Subcutaneous abdominal adipose tissue (tissue), 5 donors: ENCODE data around the gene KIAA1328.
A peak's percentile ranks its signal among the peaks of the same experiment; 100 is the strongest.

ENCODE experiments used
- H3K27ac ChIP-seq: one replicate; pipeline ENCODE4 v1.7.0; 2013; ENCODE audit warnings: low read depth, mild to moderate bottlenecking, inconsistent platforms, low read length, moderate library complexity
- H3K27me3 ChIP-seq, 5 donors: one replicate each; pipeline ENCODE4 v1.7.0; 2013; ENCODE audit warnings: low read length in 5 of 5, inconsistent platforms in 1 of 5; ENCODE audit not compliant: control insufficient read depth in 5 of 5, insufficient read depth in 4 of 5
- H3K36me3 ChIP-seq, 5 donors: one replicate each; pipeline ENCODE4 v1.7.0; 2013; ENCODE audit warnings: low read length in 5 of 5; ENCODE audit not compliant: control insufficient read depth in 5 of 5, insufficient read depth in 5 of 5
- H3K4me1 ChIP-seq, 5 donors: one replicate each; pipeline ENCODE4 v1.7.0; 2013; ENCODE audit warnings: low read length in 5 of 5, mild to moderate bottlenecking in 3 of 5, moderate library complexity in 1 of 5; ENCODE audit not compliant: control insufficient read depth in 5 of 5, insufficient read depth in 5 of 5
- H3K4me3 ChIP-seq, 5 donors: one replicate each; pipeline ENCODE4 v1.7.0; 2013; ENCODE audit warnings: low read length in 5 of 5, low read depth in 1 of 5
- H3K9ac ChIP-seq, 5 donors: one replicate each; pipeline ENCODE4 v1.7.0; 2013; ENCODE audit warnings: low read length in 5 of 5, mild to moderate bottlenecking in 4 of 5, moderate library complexity in 3 of 5
- H3K9me3 ChIP-seq, 5 donors: one replicate each; pipeline ENCODE4 v1.7.0; 2013; ENCODE audit warnings: low read length in 5 of 5; ENCODE audit not compliant: control insufficient read depth in 5 of 5
- donor health status: healthy.
- donor health status: healthy.
- donor health status: healthy.
- donor health status: healthy.
- donor health status: healthy.

KIAA1328 gene

GRCh38 chr18:36828630-36829361, at the start of gene KIAA1328, which contains the start of gene TPGS2:
Gene KIAA1328 (plus strand): TSS chr18:36829127. CDS start chr18:36829139, 12 bp downstream.
Gene TPGS2 (minus strand): TSS chr18:36829002. CDS start chr18:36828767, 235 bp downstream.
- Histone ChIP-seq H3K27ac (peak within 1 kb of the TSS; percentile 77), H3K36me3 (peaks cover 0 to under 1% (median 0%) of the 10 kb centered on the region in 5 donors), H3K27me3 (no peaks in the 10 kb centered on the region), H3K4me3 (peak within 1 kb of the TSS; percentile 97 to 100 (median 100)), H3K4me1 (peaks cover 0 to 28% (median 23%) of the 10 kb centered on the region in 5 donors), H3K9ac (peak within 1 kb of the TSS; percentile 63 to 96 (median 90)), H3K9me3 (no peaks in the 10 kb centered on the region)

- Histone ChIP-seq H3K9ac (no peak overlapping the region), H3K36me3 (peaks cover 0 to 3% (median 0%) of the 10 kb centered on the region in 5 donors), H3K4me1 (peaks cover 0 to 43% (median 14%) of the 10 kb centered on the region in 5 donors), H3K27me3 (no peaks in the 10 kb centered on the region), H3K4me3 (no peak overlapping the region), H3K27ac (no peak overlapping the region), H3K9me3 (no peaks in the 10 kb centered on the region)
These were observed 48.2 kb upstream of the KIAA1328 start for GRCh38 chr18:36780748-36781147.

- Histone ChIP-seq H3K4me3 (no peak overlapping the region), H3K27ac (peak overlapping the region; percentile 42), H3K27me3 (no peaks in the 10 kb centered on the region), H3K36me3 (peaks cover 0 to 6% (median 0%) of the 10 kb centered on the region in 5 donors), H3K9ac (peak overlapping the region in 1 of 5 donors; percentile 6), H3K4me1 (peaks cover 3 to 56% (median 33%) of the 10 kb centered on the region in 5 donors), H3K9me3 (no peaks in the 10 kb centered on the region)
These were observed 46.2 kb upstream of the KIAA1328 start for GRCh38 chr18:36782710-36783109.

GRCh38 chr18:36783792-36784191, 45.1 kb upstream of the KIAA1328 start:
- H3K9me3 ChIP-seq = no peaks in the 10 kb centered on the region
- H3K4me3 ChIP-seq = no peak overlapping the region
- H3K36me3 ChIP-seq = peaks cover 0 to 6% (median 3%) of the 10 kb centered on the region in 5 donors
- H3K27me3 ChIP-seq = no peaks in the 10 kb centered on the region
- H3K4me1 ChIP-seq = peaks cover 3 to 49% (median 32%) of the 10 kb centered on the region in 5 donors
- no peak overlapping the region for H3K9ac ChIP-seq
- no peak overlapping the region for H3K27ac ChIP-seq

- Histone ChIP-seq H3K27ac (peak overlapping the region; percentile 60), H3K9me3 (no peaks in the 10 kb centered on the region), H3K4me3 (no peak overlapping the region), H3K9ac (no peak overlapping the region), H3K4me1 (peaks cover 3 to 26% (median 19%) of the 10 kb centered on the region in 5 donors), H3K27me3 (no peaks in the 10 kb centered on the region), H3K36me3 (peaks cover 0 to 20% (median 10%) of the 10 kb centered on the region in 5 donors)
These were observed 42.2 kb upstream of the KIAA1328 start for GRCh38 chr18:36786686-36787085.

- H3K27ac ChIP-seq = no peak overlapping the region
- no peaks in the 10 kb centered on the region for H3K4me1 ChIP-seq
- no peaks in the 10 kb centered on the region for H3K27me3 ChIP-seq
- H3K9me3 ChIP-seq = no peaks in the 10 kb centered on the region
- no peak overlapping the region for H3K9ac ChIP-seq
- peaks cover 30 to 69% (median 43%) of the 10 kb centered on the region in 5 donors for H3K36me3 ChIP-seq
- H3K4me3 ChIP-seq = no peak overlapping the region
These were observed 36.2 kb upstream of the KIAA1328 start for GRCh38 chr18:36792634-36793283.

GRCh38 chr18:36798738-36799473, 30.0 kb upstream of the KIAA1328 start:
- Histone ChIP-seq H3K4me3 (no peak overlapping the region), H3K9ac (no peak overlapping the region), H3K27ac (no peak overlapping the region), H3K4me1 (no peaks in the 10 kb centered on the region), H3K9me3 (no peaks in the 10 kb centered on the region), H3K36me3 (peaks cover 41 to 89% (median 65%) of the 10 kb centered on the region in 5 donors), H3K27me3 (no peaks in the 10 kb centered on the region)

- no peaks in the 10 kb centered on the region for H3K9me3 ChIP-seq
- H3K4me1 ChIP-seq = peaks cover 0 to 2% (median 0%) of the 10 kb centered on the region in 5 donors
- H3K27ac ChIP-seq = no peak overlapping the region
- peaks cover 38 to 67% (median 52%) of the 10 kb centered on the region in 5 donors for H3K36me3 ChIP-seq
- H3K9ac ChIP-seq = no peak overlapping the region
- no peaks in the 10 kb centered on the region for H3K27me3 ChIP-seq
- H3K4me3 ChIP-seq = no peak overlapping the region
These were observed 23.8 kb upstream of the KIAA1328 start for GRCh38 chr18:36805105-36805504.

GRCh38 chr18:36808681-36809080, 20.2 kb upstream of the KIAA1328 start:
- peaks cover 22 to 41% (median 38%) of the 10 kb centered on the region in 5 donors for H3K36me3 ChIP-seq
- no peaks in the 10 kb centered on the region for H3K27me3 ChIP-seq
- no peak overlapping the region for H3K27ac ChIP-seq
- no peak overlapping the region for H3K9ac ChIP-seq
- H3K4me1 ChIP-seq = peaks cover 0 to 34% (median 29%) of the 10 kb centered on the region in 5 donors
- H3K9me3 ChIP-seq = no peaks in the 10 kb centered on the region
- no peak overlapping the region for H3K4me3 ChIP-seq
